HG03558 (cell line): Measurements from ENCODE around the gene SCN9A.
"Not testable (repeated sequence)": the region's sequence is repeated elsewhere in the genome, so short reads cannot be mapped to it uniquely, and the experiment has no call there.

Experiments used
- ATAC-seq: cut with Tn5 transposase; IDR thresholded peaks from one replicate; pipeline ENCODE4 v1.9.1; 2021; ENCODE audit warnings: moderate number of reproducible peaks; ENCODE audit not compliant: unreplicated experiment; ENCODE audit errors: extremely low read depth

The SCN9A gene

GRCh38 chr2:166269322-166269721, 106.4 kb downstream of the SCN9A start:
- ATAC-seq = no peak

DNA sequence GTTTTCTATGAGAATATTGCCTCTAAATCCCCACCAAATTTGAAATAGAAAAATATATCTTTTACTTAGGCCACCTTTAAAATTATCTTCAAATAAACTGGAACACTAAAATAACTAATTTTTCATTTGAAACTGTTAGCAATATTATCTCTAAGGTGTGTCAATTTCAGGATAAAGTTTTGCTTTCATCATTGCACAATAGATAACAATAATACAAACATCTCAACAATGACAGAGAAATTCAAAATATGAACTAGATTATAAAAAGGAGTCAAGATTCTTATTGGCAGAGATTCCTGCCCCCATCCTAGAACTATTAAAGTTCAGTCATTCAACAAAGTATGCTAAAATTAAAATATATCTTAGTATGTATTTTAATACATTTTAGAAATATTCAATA, 117.9 kb downstream of the SCN9A start:
- ATAC-seq = no peak

- no peak for ATAC-seq
Observed at GRCh38 chr2:166256896-166257295, 118.8 kb downstream of the SCN9A start.

DNA sequence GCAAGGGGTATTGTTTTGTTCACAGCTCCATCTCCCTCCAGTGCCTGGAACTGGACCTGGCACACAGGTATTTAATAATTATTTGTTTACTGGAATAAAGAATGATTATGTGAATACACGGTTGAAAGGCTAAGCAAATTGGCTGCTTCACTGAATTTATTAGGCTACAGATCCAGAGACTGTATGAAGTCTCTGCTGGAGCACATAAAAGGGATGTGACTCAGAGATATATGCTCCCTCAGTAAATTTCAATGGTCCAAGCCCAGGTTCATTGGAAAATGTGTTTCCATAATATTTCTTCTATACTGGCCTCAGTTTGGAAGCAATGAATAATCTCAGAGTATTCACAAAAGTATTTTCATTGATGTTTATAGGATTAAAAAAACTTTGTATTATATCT, 126.4 kb downstream of the SCN9A start:
- no peak for ATAC-seq

- ATAC-seq = no peak
Observed at GRCh38 chr2:166246901-166247300, 128.8 kb downstream of the SCN9A start.

DNA sequence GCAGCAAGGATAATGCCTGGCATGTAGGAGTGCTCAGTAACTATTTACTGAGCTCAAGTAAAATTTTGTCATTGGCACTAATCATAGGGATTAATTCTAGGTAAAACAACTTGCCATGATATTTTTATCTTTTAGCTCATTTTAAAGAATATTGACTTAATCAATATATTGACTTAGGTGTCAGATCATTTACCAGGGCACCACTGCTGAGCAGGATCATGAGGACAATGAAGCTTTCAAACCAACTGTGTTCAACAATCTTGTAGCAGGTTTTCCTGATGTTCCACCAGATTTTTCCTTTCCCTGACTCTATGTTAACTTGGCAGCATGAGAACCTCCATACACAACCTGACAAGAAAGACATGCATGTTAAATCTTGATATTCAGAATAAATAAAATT, 133.4 kb downstream of the SCN9A start:
- ATAC-seq = no peak

DNA sequence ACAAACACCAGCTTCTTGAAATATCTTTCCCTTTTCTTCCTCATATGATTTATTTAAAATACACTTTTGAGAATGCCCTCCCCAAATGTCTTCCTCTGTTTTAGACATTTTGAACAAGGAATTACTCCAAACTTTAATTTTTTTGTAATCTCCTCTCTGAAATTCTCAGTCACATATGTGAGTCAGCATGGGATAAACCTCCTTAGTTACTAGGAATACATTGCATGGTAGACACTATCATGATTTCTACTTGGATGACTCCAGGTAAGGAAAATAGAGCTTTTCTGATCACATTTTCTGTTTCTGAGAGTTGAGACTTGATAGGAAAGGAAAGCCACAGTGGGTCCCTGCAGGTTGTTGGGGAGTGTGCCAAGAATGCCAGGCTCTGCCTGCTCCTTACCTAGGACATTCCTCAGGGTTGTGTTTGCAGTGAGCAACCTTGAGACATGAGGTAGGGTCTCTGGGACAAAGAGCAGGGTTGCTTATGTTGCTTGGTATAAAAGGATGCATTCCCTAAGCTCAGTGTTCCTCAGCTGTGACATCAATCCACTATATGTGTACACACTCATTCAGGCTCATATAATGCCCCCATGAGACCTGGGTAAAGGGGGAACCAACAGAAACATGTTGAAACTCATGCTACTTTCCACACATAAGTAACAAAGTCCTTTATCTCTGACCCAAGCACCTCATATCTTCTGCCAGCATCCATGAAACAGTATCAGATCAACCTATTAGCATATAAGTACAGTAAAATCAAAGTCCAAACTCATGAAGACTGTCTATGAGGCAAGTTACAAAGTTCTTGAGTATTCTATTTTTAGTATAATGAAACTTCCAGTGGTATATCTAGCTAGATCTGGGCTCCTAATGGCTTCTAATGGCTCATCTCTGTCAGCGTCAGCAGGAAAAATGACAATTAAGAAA, 135.1 kb downstream of the SCN9A start:
- no peak for ATAC-seq

DNA sequence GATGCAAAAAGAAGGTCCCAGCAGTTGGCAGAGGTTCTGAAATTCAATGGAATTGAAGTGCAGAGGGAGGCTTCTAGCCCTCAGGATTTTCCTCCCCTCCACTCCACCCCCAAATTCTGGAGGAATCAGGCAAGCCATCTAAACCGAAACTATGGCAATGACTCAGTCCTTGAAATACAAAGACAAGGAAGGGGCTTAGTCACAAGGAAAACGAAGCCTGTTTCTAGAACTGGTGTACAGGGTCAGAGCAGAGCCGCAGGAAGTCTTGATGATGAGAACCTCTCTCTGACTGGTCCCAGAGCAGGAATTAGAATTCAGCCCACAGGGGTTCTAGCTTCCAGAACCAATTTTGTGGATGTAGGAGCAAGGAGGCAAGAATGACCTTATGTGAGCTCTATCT, 136.2 kb downstream of the SCN9A start:
- no peak for ATAC-seq

DNA sequence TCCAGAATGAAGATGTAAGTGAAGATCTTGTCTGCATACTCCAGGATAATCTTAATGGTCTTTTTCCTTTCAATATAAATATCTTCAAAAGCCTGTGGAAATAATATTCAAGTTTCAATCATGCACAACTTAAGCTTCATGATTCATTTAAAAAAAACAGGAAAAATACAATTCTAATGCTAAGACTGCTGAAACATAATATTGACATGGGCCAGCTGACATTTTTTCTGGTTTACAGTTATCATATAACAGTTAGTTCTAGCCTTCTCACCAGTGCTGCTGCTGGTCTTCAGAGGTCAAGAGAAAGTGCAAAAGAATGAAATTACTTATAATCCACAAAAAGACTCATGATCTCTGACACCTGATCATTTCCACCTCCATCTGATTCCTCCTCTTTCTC, 137.6 kb downstream of the SCN9A start:
- ATAC-seq = no peak

GRCh38 chr2:166234112-166234846, 141.5 kb downstream of the SCN9A start:
- ATAC-seq = no peak

- no peak for ATAC-seq
Observed at GRCh38 chr2:166233244-166233643, 142.5 kb downstream of the SCN9A start.

DNA sequence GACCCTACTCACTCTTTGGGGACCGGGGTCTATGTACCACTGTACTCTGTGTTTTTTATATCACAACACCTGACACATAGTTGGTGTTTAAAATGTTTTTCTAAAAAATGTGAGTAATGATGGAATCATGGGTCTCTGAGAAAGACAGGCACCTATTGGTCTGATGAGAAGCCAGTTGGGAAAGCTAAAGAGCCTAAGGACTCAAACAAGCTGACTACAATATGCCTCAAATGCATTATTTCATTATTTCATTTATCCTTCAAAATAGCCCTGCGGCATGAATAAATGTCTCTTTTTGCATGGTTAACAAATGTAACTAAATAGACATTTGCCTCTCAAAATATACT, 145.0 kb downstream of the SCN9A start:
- ATAC-seq = no peak

- ATAC-seq = no peak
Observed at GRCh38 chr2:166230024-166230723, 145.6 kb downstream of the SCN9A start.

- ATAC-seq = no peak
Observed at GRCh38 chr2:166229678-166230023, 146.1 kb downstream of the SCN9A start.

DNA sequence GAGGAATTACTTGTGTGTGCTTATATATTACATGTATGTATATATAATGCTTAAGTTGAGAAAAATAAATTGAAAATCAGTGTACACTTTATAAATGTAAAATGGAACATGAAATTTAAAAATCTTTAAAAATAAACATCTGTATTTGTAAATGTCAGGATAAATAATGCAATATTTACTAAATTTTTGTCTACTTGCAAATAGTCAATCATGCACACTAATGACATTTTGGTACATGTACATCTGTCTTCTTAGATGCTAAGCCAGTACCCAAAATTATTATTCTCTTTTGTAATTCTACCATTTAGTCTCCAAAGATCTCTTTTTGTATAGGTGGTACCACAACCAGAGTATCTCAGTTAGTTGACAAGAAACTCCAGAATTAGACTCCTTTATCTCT, 151.5 kb downstream of the SCN9A start:
- no peak for ATAC-seq

DNA sequence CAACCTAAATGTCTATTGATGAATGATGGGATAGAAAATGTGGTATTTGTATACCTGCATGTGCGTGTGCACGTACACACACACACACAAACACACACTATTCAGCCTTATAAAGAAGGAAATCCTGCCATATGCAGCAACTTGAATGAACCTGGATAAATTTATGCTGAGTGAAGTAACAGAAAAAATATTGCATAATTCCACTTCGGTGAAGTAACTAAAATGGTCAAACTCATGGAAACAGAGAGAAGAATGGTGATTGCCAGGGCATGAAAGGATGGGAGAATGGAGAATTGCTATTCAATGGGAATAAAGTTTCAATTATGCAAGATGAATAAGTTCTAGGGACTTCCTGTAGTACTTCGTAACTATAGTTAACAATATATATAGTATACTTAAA, 152.4 kb downstream of the SCN9A start:
- no peak for ATAC-seq

DNA sequence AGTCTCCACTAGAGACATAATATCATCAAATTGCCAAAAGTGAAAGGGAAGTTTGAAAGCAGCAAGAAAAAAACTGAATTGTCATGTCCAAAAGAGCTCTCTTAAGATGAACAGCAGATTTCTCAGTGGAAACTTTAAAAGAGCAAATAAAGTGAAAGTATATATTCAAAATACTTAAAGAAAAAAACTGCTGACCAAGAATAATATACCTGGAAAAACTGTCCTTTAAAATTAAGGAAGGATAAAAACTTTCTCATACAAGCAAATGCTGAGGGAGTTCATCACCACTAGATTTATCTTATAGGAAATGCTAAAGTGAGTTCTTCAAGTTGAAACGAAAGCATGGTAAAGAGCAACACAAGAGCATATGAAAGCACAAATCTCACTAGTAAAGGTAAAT, 164.7 kb downstream of the SCN9A start:
- ATAC-seq = no peak

GRCh38 chr2:166209944-166210343, 165.8 kb downstream of the SCN9A start:
- not testable (repeated sequence) for ATAC-seq

DNA sequence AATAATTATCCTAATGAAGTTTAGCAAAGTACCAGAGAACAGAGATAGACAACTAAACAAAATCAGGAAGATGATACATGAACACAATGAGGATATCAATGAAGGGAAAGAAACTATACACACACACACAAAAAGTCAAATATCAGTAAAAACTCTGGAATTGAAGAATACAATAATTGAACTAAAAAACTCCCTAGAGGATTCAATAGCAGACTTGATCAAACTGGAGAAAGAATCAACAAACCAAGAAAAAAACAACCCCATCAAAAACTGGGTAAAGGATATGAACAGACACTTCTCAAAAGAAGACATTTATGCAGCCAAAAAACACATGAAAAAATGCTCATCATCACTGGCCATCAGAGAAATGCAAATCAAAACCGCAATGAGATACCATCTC, 166.4 kb downstream of the SCN9A start:
- ATAC-seq = not testable (repeated sequence)

GRCh38 chr2:166206153-166206552, 169.6 kb downstream of the SCN9A start:
- ATAC-seq = not testable (repeated sequence)

- no peak for ATAC-seq
Observed at GRCh38 chr2:166202778-166203177, 173.0 kb downstream of the SCN9A start.
